ENCODE measurements around the gene FHOD3.
A peak's percentile ranks its signal among the peaks of the same experiment; 100 is the strongest.
"Not testable (repeated sequence)": the region's sequence is repeated elsewhere in the genome, so short reads cannot be mapped to it uniquely, and the experiment has no call there.

Gene FHOD3

GRCh38 chr18:36711813-36712444 is 414.4 kb downstream of the FHOD3 start:
- no peak for TF ChIP-seq CTCF (IDR thresholded peaks at IDR 0.05; ENCODE audit: low read depth, low read length, missing control alignments)
- in situ Hi-C loops (cut with HindIII; ENCODE audit: low pct_ligation_motif_present, low sequenced_read_pairs): no loop called here
- Histone ChIP-seq H3K4me3 (ENCODE audit: low read depth, low read length) (no peak overlapping the region), H3K27me3 (replicated peaks) (no peaks in the 10 kb centered on the region), H3K27ac (no peak overlapping the region), H3K36me3 (replicated peaks) (no peaks in the 10 kb centered on the region)
- peak; percentile 75 for DNase-seq

DNA sequence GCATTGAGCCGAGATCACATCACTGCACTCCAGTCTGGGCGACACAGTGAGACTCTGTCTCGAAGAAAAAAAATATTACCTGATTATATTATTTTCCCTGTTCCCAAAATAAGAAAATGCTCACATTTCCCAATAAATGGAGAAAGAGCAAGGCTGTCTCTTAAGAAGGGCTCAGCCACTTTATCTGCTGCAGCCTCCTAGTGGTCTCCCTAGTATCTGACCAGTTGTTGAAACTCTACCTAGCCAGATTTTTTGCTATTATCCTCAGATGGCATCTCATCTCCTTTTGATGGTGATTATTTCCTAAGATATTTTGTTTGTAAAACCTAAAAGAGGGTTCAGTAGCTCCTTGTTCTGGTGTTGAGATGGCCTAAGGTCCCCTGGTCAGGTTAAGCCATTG is 417.0 kb downstream of the FHOD3 start:
- TF ChIP-seq CTCF (IDR thresholded peaks at IDR 0.05; ENCODE audit: low read depth, low read length, missing control alignments): peak; percentile 39
- no peak for DNase-seq
- H3K27me3 ChIP-seq (replicated peaks): no peaks in the 10 kb centered on the region
- H3K27ac ChIP-seq: no peak overlapping the region
- no peaks in the 10 kb centered on the region for H3K36me3 ChIP-seq (replicated peaks)
- no peak overlapping the region for H3K4me3 ChIP-seq (ENCODE audit: low read depth, low read length)
- in situ Hi-C loops (cut with HindIII; ENCODE audit: low pct_ligation_motif_present, low sequenced_read_pairs): no loop called here

DNA sequence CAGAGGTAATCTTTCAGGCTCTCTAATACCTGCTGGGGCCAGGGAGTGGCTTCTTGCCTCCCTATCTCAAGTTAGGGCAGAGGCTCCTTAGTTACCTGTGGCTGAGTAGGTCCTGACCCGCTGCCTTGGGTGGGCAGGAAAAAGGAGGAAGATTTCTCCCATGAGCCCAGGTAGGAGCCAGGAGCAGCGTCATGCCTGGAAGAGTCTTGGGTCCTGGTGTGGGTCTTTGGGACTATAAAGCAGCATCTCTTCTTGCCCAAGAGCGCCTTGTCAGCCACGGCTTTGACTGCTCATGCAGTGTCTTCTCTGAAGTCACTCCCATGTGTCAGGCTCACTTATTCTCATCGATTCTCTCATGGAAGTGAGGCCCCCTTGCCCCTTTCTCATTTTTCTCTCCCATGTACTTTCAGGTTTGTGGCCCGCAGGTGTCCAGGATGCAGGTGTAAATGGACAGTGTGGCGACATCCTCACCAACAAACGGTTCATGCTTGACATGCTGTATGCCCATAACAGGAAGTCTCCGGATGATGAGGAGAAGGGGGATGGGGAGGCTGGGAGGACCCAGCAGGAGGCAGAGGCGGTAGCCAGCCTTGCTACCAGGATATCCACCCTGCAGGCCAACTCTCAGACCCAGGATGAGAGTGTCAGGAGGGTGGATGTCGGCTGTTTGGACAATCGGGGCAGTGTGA is 420.1 kb downstream of the FHOD3 start:
- in situ Hi-C loops (cut with HindIII; ENCODE audit: low pct_ligation_motif_present, low sequenced_read_pairs): no loop called here

DNA sequence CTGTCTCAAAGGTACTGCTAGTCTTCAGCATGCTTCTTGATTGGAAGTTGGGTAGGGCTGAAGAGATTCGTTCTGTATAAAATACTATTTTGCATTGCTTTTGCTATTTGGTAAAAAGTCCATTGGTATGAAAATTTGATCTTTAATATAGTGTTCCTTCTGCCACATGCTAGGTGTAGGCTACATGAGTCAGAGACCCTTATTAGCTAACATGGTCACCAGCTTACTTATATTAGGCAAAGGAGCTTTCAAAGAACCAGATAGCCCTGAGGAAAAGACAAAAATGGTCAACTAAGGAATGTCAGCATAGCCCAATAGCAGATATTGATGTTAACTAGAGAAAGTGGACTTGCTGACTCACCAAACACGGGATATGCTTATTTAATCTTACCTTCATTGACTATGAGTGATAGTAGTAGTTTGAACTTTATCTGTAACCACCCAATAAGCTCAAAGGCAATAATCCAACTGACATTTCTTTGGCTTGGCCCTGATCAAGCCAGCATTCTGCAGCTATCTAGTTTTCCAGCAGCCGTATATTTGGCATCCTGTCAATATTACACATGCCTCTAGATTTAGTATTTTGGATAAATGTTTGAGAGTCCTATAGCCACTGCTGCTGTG is 421.3 kb downstream of the FHOD3 start:
- no peaks in the 10 kb centered on the region for H3K27me3 ChIP-seq (replicated peaks)
- H3K27ac ChIP-seq: no peak overlapping the region
- no peak for DNase-seq
- TF ChIP-seq CTCF (IDR thresholded peaks at IDR 0.05; ENCODE audit: low read depth, low read length, missing control alignments): no peak
- H3K36me3 ChIP-seq (replicated peaks): no peaks in the 10 kb centered on the region
- in situ Hi-C loops (cut with HindIII; ENCODE audit: low pct_ligation_motif_present, low sequenced_read_pairs): no loop called here
- no peak overlapping the region for H3K4me3 ChIP-seq (ENCODE audit: low read depth, low read length)

More for the DNA sequence above, 420.1 kb downstream of the FHOD3 start:
- H3K36me3 ChIP-seq (replicated peaks): no peaks in the 10 kb centered on the region
- no peak overlapping the region for H3K4me3 ChIP-seq (ENCODE audit: low read depth, low read length)
- DNase-seq: no peak
- H3K27me3 ChIP-seq (replicated peaks): no peaks in the 10 kb centered on the region
- no peak for TF ChIP-seq CTCF (IDR thresholded peaks at IDR 0.05; ENCODE audit: low read depth, low read length, missing control alignments)
- H3K27ac ChIP-seq: no peak overlapping the region

GRCh38 chr18:36719630-36720029 is 422.1 kb downstream of the FHOD3 start:
- Histone ChIP-seq H3K27me3 (replicated peaks) (no peaks in the 10 kb centered on the region), H3K27ac (no peak overlapping the region), H3K4me3 (ENCODE audit: low read depth, low read length) (no peak overlapping the region), H3K36me3 (replicated peaks) (no peaks in the 10 kb centered on the region)
- DNase-seq: no peak
- no peak for TF ChIP-seq CTCF (IDR thresholded peaks at IDR 0.05; ENCODE audit: low read depth, low read length, missing control alignments)
- in situ Hi-C loops (cut with HindIII; ENCODE audit: low pct_ligation_motif_present, low sequenced_read_pairs): no loop called here

GRCh38 chr18:36721351-36721750 is 423.8 kb downstream of the FHOD3 start:
- in situ Hi-C loops (cut with HindIII; ENCODE audit: low pct_ligation_motif_present, low sequenced_read_pairs): not testable (repeated sequence)

More at GRCh38 chr18:36721351-36721750, 423.8 kb downstream of the FHOD3 start:
- H3K27me3 ChIP-seq (replicated peaks); H3K36me3 ChIP-seq (replicated peaks); H3K4me3 ChIP-seq (ENCODE audit: low read depth, low read length); DNase-seq; H3K27ac ChIP-seq: not testable (repeated sequence)

Data from brain microvascular endothelial cell (primary cell).